HEK293T (cell line): Measurements from ENCODE around the gene EXOSC7.

Source experiments
- BHLHE40 ChIP-seq: fragments of 450-650 bp; IDR thresholded peaks from 2 replicates; pipeline ENCODE4 v1.6.1; 2016; ENCODE audit warnings: mild to moderate bottlenecking, moderate library complexity, borderline replicate concordance
- L3MBTL2 ChIP-seq: fragments of 450-650 bp; conservative IDR thresholded peaks from 2 replicates; pipeline ENCODE4 v1.6.1; 2016; ENCODE audit warnings: mild to moderate bottlenecking
- SP1 ChIP-seq: fragments of 450-650 bp; IDR thresholded peaks from 2 replicates; pipeline ENCODE4 v1.6.1; 2017
- SUZ12 ChIP-seq: fragments of 450-650 bp; IDR thresholded peaks from 2 replicates; pipeline ENCODE4 v1.6.1; 2016; ENCODE audit warnings: mild to moderate bottlenecking
- TARDBP ChIP-seq: fragments of 450-650 bp; IDR thresholded peaks from 2 replicates; pipeline ENCODE4 v1.6.1; 2016

GRCh38 chr3:44981751-44982150 lies 5.7 kb downstream of the EXOSC7 start:
- no peak for TF ChIP-seq TARDBP
- no peak for TF ChIP-seq SP1
- TF ChIP-seq L3MBTL2, result no peak
- no peak for TF ChIP-seq BHLHE40
- TF ChIP-seq SUZ12, result no peak
